Caco-2 (cell line): ENCODE results near the gene GLI2. TPM values are rescaled to one million over a fixed set of nuclear protein-coding genes. Genes with fewer than 3 reads are reported as not detected.
A peak's percentile ranks its signal among the peaks of the same experiment; 100 is the strongest.

Source experiments
- BruUV-seq: library from RNA; stranded (reverse); fragments of 400-500 nt; replicated peaks from 2 replicates; lab custom pipeline; 2021; lab: Mats Ljungman, UMichigan
- CTCF ChIA-PET: fragments of 300-600 bp; sonication (Branson Sonifier 250); formaldehyde crosslinking; loops from one replicate; lab custom pipeline; 2022; ENCODE audit warnings: antibody characterized with exemption; lab: Charles Lee
- POLR2A ChIA-PET: fragments of 300-600 bp; sonication (Branson Sonifier 250); formaldehyde crosslinking; loops from one replicate; lab custom pipeline; 2022; ENCODE audit warnings: antibody characterized with exemption; lab: Charles Lee
- DNase-seq, 2 experiments: peaks; one replicate each; pipeline versions ENCODE4 v3.0.0 to v3.0.0-alpha.2; 2020 to 2022
- H3K27me3 ChIP-seq: replicated peaks from 2 replicates; pipeline ENCODE4 v1.6.0; 2011; ENCODE audit warnings: low read length; ENCODE audit not compliant: control insufficient read depth, insufficient read depth
- H3K36me3 ChIP-seq: 2 replicates; pipeline ENCODE4 v1.5.1; 2011; ENCODE audit warnings: low read length; ENCODE audit not compliant: control insufficient read depth, insufficient read depth
- H3K4me1 ChIP-seq: fragments of 250-450 bp; sonication (Bioruptor Pico); 2 replicates; pipeline ENCODE4 v1.5.1; 2020; ENCODE audit warnings: mild to moderate bottlenecking
- H3K4me3 ChIP-seq: 2 replicates; pipeline ENCODE4 v1.5.1; 2011; ENCODE audit warnings: low read depth, mild to moderate bottlenecking, control low read depth, low read length
- H3K9me3 ChIP-seq: fragments of 250-450 bp; sonication (Bioruptor Pico); 2 replicates; pipeline ENCODE4 v1.5.1; 2020; ENCODE audit warnings: mild to moderate bottlenecking, moderate library complexity
- H3K27ac Mint-ChIP-seq: one replicate; pipeline ENCODE4 v1.8.0; 2022; ENCODE audit warnings: mixed read lengths; ENCODE audit not compliant: unreplicated experiment
- H3K27me3 Mint-ChIP-seq: one replicate; pipeline ENCODE4 v1.8.0; 2022; ENCODE audit warnings: mixed read lengths; ENCODE audit not compliant: insufficient read depth, unreplicated experiment
- H3K36me3 Mint-ChIP-seq: one replicate; pipeline ENCODE4 v1.8.0; 2022; ENCODE audit warnings: mild to moderate bottlenecking, mixed read lengths; ENCODE audit not compliant: insufficient read depth, unreplicated experiment
- H3K4me1 Mint-ChIP-seq: one replicate; pipeline ENCODE4 v1.8.0; 2022; ENCODE audit warnings: low read depth, mixed read lengths; ENCODE audit not compliant: unreplicated experiment
- H3K4me3 Mint-ChIP-seq: one replicate; pipeline ENCODE4 v1.8.0; 2022; ENCODE audit warnings: mild to moderate bottlenecking, moderate library complexity, mixed read lengths; ENCODE audit not compliant: unreplicated experiment
- H3K9me3 Mint-ChIP-seq: one replicate; pipeline ENCODE4 v1.8.0; 2022; ENCODE audit warnings: mixed read lengths; ENCODE audit not compliant: unreplicated experiment
- CTCF ChIP-seq, 2 experiments: fragments of 200-600 bp in 1 of 2; IDR thresholded peaks; 1 replicate in 1 of 2; 2 replicates in 1 of 2; pipeline versions ENCODE4 v1.5.1 to v1.8.0; 2011 to 2022; ENCODE audit warnings: antibody characterized with exemption in 1 of 2, control low read depth in 1 of 2, inconsistent platforms in 1 of 2, low read depth in 1 of 2, low read length in 1 of 2, mild to moderate bottlenecking in 1 of 2, moderate library complexity in 1 of 2; ENCODE audit not compliant: insufficient read depth in 1 of 2, severe bottlenecking in 1 of 2, unreplicated experiment in 1 of 2
- intact Hi-C: fragments of 100-400 bp; cut with micrococcal nuclease; formaldehyde crosslinking; loops from one replicate; pipeline ENCODE4 v1.10.0; 2022; ENCODE audit not compliant: unreplicated experiment
- total RNA-seq: library from RNA; stranded (reverse); gene quantifications from 2 replicates; pipeline ENCODE4 v1.2.3, GENCODE V29; 2022

Gene GLI2
- total RNA-seq, 1 experiment from 2014 or later, result 0.70 TPM

GRCh38 chr2:120761164-120761861 is 25.6 kb downstream of the GLI2 start:
- Histone ChIP-seq H3K9me3 (no peaks in the 10 kb centered on the region), H3K4me3 (no peak overlapping the region), H3K4me1 (peaks cover 30% of the 10 kb centered on the region), H3K36me3 (no peaks in the 10 kb centered on the region), H3K27me3 (no peaks in the 10 kb centered on the region)
- intact Hi-C loops, result no loop called here
- peak in 1 of 2 experiments; percentile 26 for DNase-seq
- CTCF ChIA-PET, result no interaction called here
- TF ChIP-seq CTCF (IDR thresholded peaks at IDR 0.05; ENCODE audit: insufficient read depth in 1 of 2, low read depth in 1 of 2, low read length in 1 of 2, severe bottlenecking in 1 of 2, unreplicated experiment in 1 of 2), result no peak
- Mint-ChIP-seq H3K4me3 (no peak overlapping the region), H3K36me3 (no peaks in the 10 kb centered on the region), H3K27ac (no peak overlapping the region), H3K9me3 (no peaks in the 10 kb centered on the region), H3K27me3 (no peaks in the 10 kb centered on the region), H3K4me1 (peaks cover 24% of the 10 kb centered on the region)
- POLR2A ChIA-PET, result no interaction called here
- no TSS peak for BruUV-seq

GRCh38 chr2:120761911-120762310 is 26.2 kb downstream of the GLI2 start:
- no peak for TF ChIP-seq CTCF (IDR thresholded peaks at IDR 0.05; ENCODE audit: insufficient read depth in 1 of 2, low read depth in 1 of 2, low read length in 1 of 2, severe bottlenecking in 1 of 2, unreplicated experiment in 1 of 2)
- Mint-ChIP-seq H3K4me1 (peaks cover 30% of the 10 kb centered on the region), H3K36me3 (no peaks in the 10 kb centered on the region), H3K4me3 (no peak overlapping the region), H3K9me3 (no peaks in the 10 kb centered on the region), H3K27ac (no peak overlapping the region), H3K27me3 (no peaks in the 10 kb centered on the region)
- Histone ChIP-seq H3K4me1 (peaks cover 33% of the 10 kb centered on the region), H3K4me3 (no peak overlapping the region), H3K9me3 (no peaks in the 10 kb centered on the region), H3K36me3 (no peaks in the 10 kb centered on the region), H3K27me3 (no peaks in the 10 kb centered on the region)
- intact Hi-C loops, result no loop called here
- POLR2A ChIA-PET, result no interaction called here
- CTCF ChIA-PET, result no interaction called here
- no TSS peak for BruUV-seq
- DNase-seq, result peak in 1 of 2 experiments; percentile 21

GRCh38 chr2:120762341-120763061 is 26.8 kb downstream of the GLI2 start:
- CTCF ChIA-PET, result no interaction called here
- peaks cover 33% of the 10 kb centered on the region for H3K4me1 ChIP-seq
- TF ChIP-seq CTCF (IDR thresholded peaks at IDR 0.05; ENCODE audit: insufficient read depth in 1 of 2, low read depth in 1 of 2, low read length in 1 of 2, severe bottlenecking in 1 of 2, unreplicated experiment in 1 of 2), result no peak

More at GRCh38 chr2:120762341-120763061, 26.8 kb downstream of the GLI2 start:
- peak in 1 of 2 experiments; percentile 15 for DNase-seq
- POLR2A ChIA-PET, result no interaction called here
- Mint-ChIP-seq H3K27me3 (no peaks in the 10 kb centered on the region), H3K9me3 (no peaks in the 10 kb centered on the region), H3K4me3 (no peak overlapping the region), H3K4me1 (peaks cover 30% of the 10 kb centered on the region), H3K36me3 (no peaks in the 10 kb centered on the region), H3K27ac (no peak overlapping the region)
- intact Hi-C loops, result no loop called here
- Histone ChIP-seq H3K36me3 (no peaks in the 10 kb centered on the region), H3K27me3 (no peaks in the 10 kb centered on the region), H3K4me3 (no peak overlapping the region), H3K9me3 (no peaks in the 10 kb centered on the region)
- no TSS peak for BruUV-seq
